OCI-LY1 (cell line): Measurements from ENCODE around the gene PRM1.

Experiments used
- CTCF ChIP-seq: fragments of 200-600 bp; sonication (generic), shearing (Covaris generic); IDR thresholded peaks from 2 replicates; pipeline ENCODE4 v1.5.1; 2017; ENCODE audit warnings: mild to moderate bottlenecking, antibody characterized with exemption, low read length, moderate library complexity, mixed read lengths
- EZH2 ChIP-seq: fragments of 200-600 bp; sonication (generic), shearing (Covaris generic); IDR thresholded peaks from 2 replicates; pipeline ENCODE4 v1.8.0; 2017; ENCODE audit warnings: borderline replicate concordance, mixed run types, mild to moderate bottlenecking, antibody characterized with exemption, low read length, moderate library complexity, mixed read lengths

GRCh38 chr16:11250786-11251524, 30.2 kb downstream of the PRM1 start:
- no peak for TF ChIP-seq CTCF
- TF ChIP-seq EZH2 = no peak
